ENCODE measurements around the gene SESN1.

DNA sequence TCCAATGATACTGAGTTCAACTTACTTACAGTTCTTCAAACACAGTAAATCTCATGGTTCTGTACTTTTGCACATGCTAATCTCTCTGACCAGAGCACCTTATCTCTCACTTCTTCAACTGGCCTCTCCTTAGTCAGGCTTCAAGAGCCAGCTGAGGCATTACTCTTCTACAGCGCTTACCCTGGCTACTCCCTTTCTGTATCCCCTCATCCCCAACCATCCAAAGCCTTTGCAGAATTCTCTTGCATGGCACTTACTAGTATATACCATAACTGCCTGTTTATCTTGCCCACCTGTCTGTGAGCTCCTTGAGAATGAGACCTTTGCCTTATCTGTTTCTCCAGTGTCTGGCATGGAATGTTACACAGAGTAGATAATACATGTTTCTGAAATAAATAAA, 49.2 kb downstream of the SESN1 start:
- TF ChIP-seq, protein P1, sequence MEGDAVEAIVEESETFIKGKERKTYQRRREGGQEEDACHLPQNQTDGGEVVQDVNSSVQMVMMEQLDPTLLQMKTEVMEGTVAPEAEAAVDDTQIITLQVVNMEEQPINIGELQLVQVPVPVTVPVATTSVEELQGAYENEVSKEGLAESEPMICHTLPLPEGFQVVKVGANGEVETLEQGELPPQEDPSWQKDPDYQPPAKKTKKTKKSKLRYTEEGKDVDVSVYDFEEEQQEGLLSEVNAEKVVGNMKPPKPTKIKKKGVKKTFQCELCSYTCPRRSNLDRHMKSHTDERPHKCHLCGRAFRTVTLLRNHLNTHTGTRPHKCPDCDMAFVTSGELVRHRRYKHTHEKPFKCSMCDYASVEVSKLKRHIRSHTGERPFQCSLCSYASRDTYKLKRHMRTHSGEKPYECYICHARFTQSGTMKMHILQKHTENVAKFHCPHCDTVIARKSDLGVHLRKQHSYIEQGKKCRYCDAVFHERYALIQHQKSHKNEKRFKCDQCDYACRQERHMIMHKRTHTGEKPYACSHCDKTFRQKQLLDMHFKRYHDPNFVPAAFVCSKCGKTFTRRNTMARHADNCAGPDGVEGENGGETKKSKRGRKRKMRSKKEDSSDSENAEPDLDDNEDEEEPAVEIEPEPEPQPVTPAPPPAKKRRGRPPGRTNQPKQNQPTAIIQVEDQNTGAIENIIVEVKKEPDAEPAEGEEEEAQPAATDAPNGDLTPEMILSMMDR (IDR thresholded peaks at IDR 0.05) = no peak
- TF ChIP-seq POLR2A (IDR thresholded peaks at IDR 0.05) = no peak
